ENCODE data around the gene MBL2. TPM values are rescaled to one million over a fixed set of nuclear protein-coding genes. Genes with fewer than 3 reads are reported as not detected.

MBL2 gene
- polyA plus RNA-seq (2012; rRNA removed) = not detected in 2 replicates
- not detected in 2 replicates for polyA plus RNA-seq (2012; cell fraction: cytosol; rRNA removed)
- 0.01 TPM in 1 of 2 replicates, not detected in the other for polyA plus RNA-seq (2012; cell fraction: nucleus; rRNA removed)

DNA sequence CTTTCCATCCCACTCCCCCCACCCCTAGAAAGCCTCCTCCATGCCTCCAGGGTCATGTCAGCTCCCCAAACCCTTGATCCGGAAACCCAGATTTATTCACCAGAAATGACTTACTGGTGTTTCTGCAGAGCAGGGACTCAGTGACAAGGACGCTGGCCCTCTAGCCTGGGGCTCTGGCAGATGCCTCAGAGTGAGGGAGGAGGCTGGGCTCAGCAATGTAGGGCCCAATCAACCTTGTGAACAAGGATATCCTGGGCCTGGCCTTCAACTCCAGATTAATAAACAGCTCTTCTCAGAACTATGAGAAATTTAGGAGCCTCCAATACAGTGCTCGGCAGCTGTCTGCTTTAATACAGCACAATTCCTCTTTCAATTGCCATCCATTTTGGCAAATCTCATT lies at the start of gene MBL2:
Gene MBL2, minus strand, starts transcription at position 162 of the 400 bp plus-strand sequence. CDS start 1,149 bp downstream, outside the sequence.
- DNase-seq = peak; percentile 28

DNA sequence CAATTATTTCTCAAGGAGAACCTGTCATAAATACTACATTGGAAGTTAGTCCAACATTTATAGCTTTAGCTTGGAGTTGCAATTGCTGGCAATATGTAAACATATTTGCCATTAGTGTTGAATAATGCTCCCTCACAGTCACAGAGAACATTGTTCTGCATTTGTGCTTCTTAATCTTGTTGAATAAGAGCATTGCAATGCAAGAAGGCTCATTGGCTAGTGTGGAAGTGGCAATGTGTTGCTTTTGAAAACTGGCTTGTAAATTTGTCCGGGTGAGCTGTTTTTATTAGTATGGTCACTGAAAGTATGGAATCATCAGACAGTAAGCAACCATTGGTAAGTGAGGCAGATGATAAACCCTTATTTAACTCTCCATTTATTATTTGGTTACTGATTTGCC lies 47.7 kb upstream of the MBL2 start:
- Histone ChIP-seq H3K9me2 (no peaks in the 10 kb centered on the region), H2AFZ (ENCODE audit: low read depth) (no peak overlapping the region), H4K20me1 (ENCODE audit: insufficient read depth) (no peaks in the 10 kb centered on the region), H3K27ac (ENCODE audit: low read depth in 2 of 2, low read length in 1 of 2) (no peak overlapping the region), H3K36me3 (replicated peaks in 1 of 2; ENCODE audit: control insufficient read depth in 1 of 2, insufficient read depth in 2 of 2, low read length in 1 of 2) (no peaks in the 10 kb centered on the region), H3F3A (replicated peaks; ENCODE audit: insufficient read depth) (no peaks in the 10 kb centered on the region), H3K27me3 (ENCODE audit: insufficient read depth) (no peaks in the 10 kb centered on the region), H3K9ac (no peak overlapping the region), H3K4me3 (ENCODE audit: low read depth in 2 of 2, low read length in 1 of 2) (no peak overlapping the region), H3K79me2 (ENCODE audit: insufficient read depth) (no peaks in the 10 kb centered on the region), H3K4me1 (ENCODE audit: control insufficient read depth in 1 of 2, insufficient read depth in 2 of 2, low read depth in 1 of 2, low read length in 1 of 2) (no peaks in the 10 kb centered on the region), H3K9me3 (no peaks in the 10 kb centered on the region), H3K4me2 (no peak overlapping the region)
- DNase-seq = no peak
- ChIA-PET CTCF (no interaction called here), POLR2A (no interaction called here)
- no peak for TF ChIP-seq EP300 (IDR thresholded peaks at IDR 0.05; ENCODE audit: borderline replicate concordance in 1 of 2, low read depth in 1 of 2, low read length in 1 of 2)
- no peak for TF ChIP-seq SMC3 (IDR thresholded peaks at IDR 0.05; ENCODE audit: low read depth, low read length)
- TF ChIP-seq, protein P1, sequence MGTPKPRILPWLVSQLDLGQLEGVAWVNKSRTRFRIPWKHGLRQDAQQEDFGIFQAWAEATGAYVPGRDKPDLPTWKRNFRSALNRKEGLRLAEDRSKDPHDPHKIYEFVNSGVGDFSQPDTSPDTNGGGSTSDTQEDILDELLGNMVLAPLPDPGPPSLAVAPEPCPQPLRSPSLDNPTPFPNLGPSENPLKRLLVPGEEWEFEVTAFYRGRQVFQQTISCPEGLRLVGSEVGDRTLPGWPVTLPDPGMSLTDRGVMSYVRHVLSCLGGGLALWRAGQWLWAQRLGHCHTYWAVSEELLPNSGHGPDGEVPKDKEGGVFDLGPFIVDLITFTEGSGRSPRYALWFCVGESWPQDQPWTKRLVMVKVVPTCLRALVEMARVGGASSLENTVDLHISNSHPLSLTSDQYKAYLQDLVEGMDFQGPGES (IDR thresholded peaks at IDR 0.05; ENCODE audit: low read depth, low read length) = no peak
- 50% methylated on average over 1 of the region's 1 CpG for WGBS (ENCODE audit: low lambda C conversion rate)

More for the DNA sequence above, at the start of gene MBL2:
- ChIA-PET POLR2A (no interaction called here), CTCF (interaction anchor here (1.1 to 2.5 kb wide), 2 partner anchors 33 to 464 kb away, joined by 3 to 8 read pairs; no protein-coding TSS in a partner anchor)
- Histone ChIP-seq H3K9me3 (no peaks in the 10 kb centered on the region), H3K9me2 (no peaks in the 10 kb centered on the region), H4K20me1 (ENCODE audit: insufficient read depth) (no peaks in the 10 kb centered on the region), H3K27ac (ENCODE audit: low read depth in 2 of 2, low read length in 1 of 2) (no peak within 1 kb of the TSS), H3F3A (replicated peaks; ENCODE audit: insufficient read depth) (no peaks in the 10 kb centered on the region), H3K4me2 (no peak within 1 kb of the TSS), H3K79me2 (ENCODE audit: insufficient read depth) (no peaks in the 10 kb centered on the region), H2AFZ (ENCODE audit: low read depth) (no peak within 1 kb of the TSS), H3K4me1 (ENCODE audit: control insufficient read depth in 1 of 2, insufficient read depth in 2 of 2, low read depth in 1 of 2, low read length in 1 of 2) (peaks cover 0 to 3% of the 10 kb centered on the region in 2 experiments; a peak in 1 of 4 replicates), H3K36me3 (replicated peaks in 1 of 2; ENCODE audit: control insufficient read depth in 1 of 2, insufficient read depth in 2 of 2, low read length in 1 of 2) (no peaks in the 10 kb centered on the region), H3K4me3 (ENCODE audit: low read depth in 2 of 2, low read length in 1 of 2) (no peak within 1 kb of the TSS), H3K27me3 (ENCODE audit: insufficient read depth) (no peaks in the 10 kb centered on the region), H3K9ac (no peak within 1 kb of the TSS)
- WGBS (ENCODE audit: low lambda C conversion rate) = 57% methylated on average over 3 of the region's 3 CpGs
- TF ChIP-seq EZH2phosphoT487 (IDR thresholded peaks at IDR 0.05; ENCODE audit: borderline replicate concordance, low read depth) (no peak), ELF1 (IDR thresholded peaks at IDR 0.05) (no peak), SIN3A (IDR thresholded peaks at IDR 0.05; ENCODE audit: borderline replicate concordance, low read depth, low read length) (no peak), GATA2 (CRISPR knock-in tag; IDR thresholded peaks at IDR 0.05) (no peak), EP300 (IDR thresholded peaks at IDR 0.05; ENCODE audit: borderline replicate concordance in 1 of 2, low read depth in 1 of 2, low read length in 1 of 2) (no peak), RCOR1 (IDR thresholded peaks at IDR 0.05; ENCODE audit: low read length) (no peak), TEAD4 (IDR thresholded peaks at IDR 0.05; ENCODE audit: borderline replicate concordance, insufficient read depth) (no peak), MXI1 (IDR thresholded peaks at IDR 0.05; ENCODE audit: low read depth, low read length) (no peak), MEF2A (IDR thresholded peaks at IDR 0.05; ENCODE audit: borderline replicate concordance, low read depth) (no peak), POLR2AphosphoS5 (IDR thresholded peaks at IDR 0.05; ENCODE audit: low read depth, low read length) (no peak)
- TF ChIP-seq, protein P2, sequence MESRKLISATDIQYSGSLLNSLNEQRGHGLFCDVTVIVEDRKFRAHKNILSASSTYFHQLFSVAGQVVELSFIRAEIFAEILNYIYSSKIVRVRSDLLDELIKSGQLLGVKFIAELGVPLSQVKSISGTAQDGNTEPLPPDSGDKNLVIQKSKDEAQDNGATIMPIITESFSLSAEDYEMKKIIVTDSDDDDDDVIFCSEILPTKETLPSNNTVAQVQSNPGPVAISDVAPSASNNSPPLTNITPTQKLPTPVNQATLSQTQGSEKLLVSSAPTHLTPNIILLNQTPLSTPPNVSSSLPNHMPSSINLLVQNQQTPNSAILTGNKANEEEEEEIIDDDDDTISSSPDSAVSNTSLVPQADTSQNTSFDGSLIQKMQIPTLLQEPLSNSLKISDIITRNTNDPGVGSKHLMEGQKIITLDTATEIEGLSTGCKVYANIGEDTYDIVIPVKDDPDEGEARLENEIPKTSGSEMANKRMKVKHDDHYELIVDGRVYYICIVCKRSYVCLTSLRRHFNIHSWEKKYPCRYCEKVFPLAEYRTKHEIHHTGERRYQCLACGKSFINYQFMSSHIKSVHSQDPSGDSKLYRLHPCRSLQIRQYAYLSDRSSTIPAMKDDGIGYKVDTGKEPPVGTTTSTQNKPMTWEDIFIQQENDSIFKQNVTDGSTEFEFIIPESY (IDR thresholded peaks at IDR 0.05; ENCODE audit: borderline replicate concordance, low read depth) = no peak
- TF ChIP-seq, protein P3, sequence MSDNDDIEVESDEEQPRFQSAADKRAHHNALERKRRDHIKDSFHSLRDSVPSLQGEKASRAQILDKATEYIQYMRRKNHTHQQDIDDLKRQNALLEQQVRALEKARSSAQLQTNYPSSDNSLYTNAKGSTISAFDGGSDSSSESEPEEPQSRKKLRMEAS (IDR thresholded peaks at IDR 0.05; ENCODE audit: low read depth) = no peak

Data from SK-N-SH (cell line).